CD4-positive, alpha-beta T cell treated with Interleukin-6 at 100 ng/mL for 8 hours (primary cell): ENCODE measurements around the gene ASGR1.
"Not testable (repeated sequence)": the region's sequence is repeated elsewhere in the genome, so short reads cannot be mapped to it uniquely, and the experiment has no call there.

ENCODE experiments used
- DNase-seq: peaks from one replicate; pipeline ENCODE4 v3.0.0-alpha.2; 2020; ENCODE audit warnings: mixed read lengths, low spot score

ASGR1 gene

GRCh38 chr17:7191069-7191468, 11.9 kb upstream of the ASGR1 start:
- no peak for DNase-seq

- no peak for DNase-seq
Measured at GRCh38 chr17:7190276-7190917, 11.2 kb upstream of the ASGR1 start.

- no peak for DNase-seq
Measured at GRCh38 chr17:7186241-7186640, 7.1 kb upstream of the ASGR1 start.

- no peak for DNase-seq
Measured at GRCh38 chr17:7184647-7185046, 5.5 kb upstream of the ASGR1 start.

GRCh38 chr17:7184091-7184488, 4.9 kb upstream of the ASGR1 start:
- no peak for DNase-seq

- no peak for DNase-seq
Measured at GRCh38 chr17:7183433-7184090, 4.4 kb upstream of the ASGR1 start.

GRCh38 chr17:7182101-7182500, 2.9 kb upstream of the ASGR1 start:
- DNase-seq: not testable (repeated sequence)

- no peak for DNase-seq
Measured at GRCh38 chr17:7178973-7179316, 225 bp downstream of the ASGR1 start.

GRCh38 chr17:7177954-7178477, 1.2 kb downstream of the ASGR1 start:
- no peak for DNase-seq

GRCh38 chr17:7177191-7177953, 1.8 kb downstream of the ASGR1 start:
- DNase-seq: peak; percentile 59

- no peak for DNase-seq
Measured at GRCh38 chr17:7176841-7177190, 2.4 kb downstream of the ASGR1 start.

- no peak for DNase-seq
Measured at GRCh38 chr17:7176107-7176840, 2.9 kb downstream of the ASGR1 start.

- DNase-seq: no peak
Measured at GRCh38 chr17:7175330-7175733, 3.8 kb downstream of the ASGR1 start.

GRCh38 chr17:7174603-7175326, 4.4 kb downstream of the ASGR1 start:
- no peak for DNase-seq

GRCh38 chr17:7173687-7174602, 5.2 kb downstream of the ASGR1 start:
- peak; percentile 18 for DNase-seq

GRCh38 chr17:7172522-7173191, 6.5 kb downstream of the ASGR1 start:
- DNase-seq: not testable (repeated sequence)

GRCh38 chr17:7169565-7169908, 9.6 kb downstream of the ASGR1 start:
- not testable (repeated sequence) for DNase-seq

- DNase-seq: not testable (repeated sequence)
Measured at GRCh38 chr17:7168841-7169564, 10.2 kb downstream of the ASGR1 start.

GRCh38 chr17:7167832-7168231, 11.3 kb downstream of the ASGR1 start:
- DNase-seq: no peak
